ENCODE results near the gene NT5C2.

Gene NT5C2

DNA sequence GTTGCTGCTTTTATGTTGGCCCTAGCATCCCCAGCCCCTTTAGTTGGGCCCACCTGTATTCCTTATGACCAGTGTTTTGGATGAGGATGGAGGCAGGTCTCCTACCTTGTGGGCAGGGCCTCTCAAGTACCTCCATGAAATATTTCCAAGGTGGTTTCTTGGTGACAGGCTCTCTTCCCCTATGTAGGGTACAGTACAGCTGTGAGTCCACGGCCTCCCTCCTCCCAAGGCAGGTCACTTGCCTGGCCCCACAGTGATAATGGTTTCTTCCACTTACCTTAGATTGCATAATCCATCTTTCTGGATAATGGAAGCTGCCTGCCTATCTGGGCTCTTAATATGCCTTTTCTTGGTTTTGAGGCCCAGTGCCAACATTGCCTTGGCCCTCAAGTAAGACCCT lies 110.4 kb downstream of the NT5C2 start:
- Histone ChIP-seq H3K9me3 (ENCODE audit: control insufficient read depth in 1 of 2, low read length in 2 of 2) (no peaks in the 10 kb centered on the region), H3K4me3 (ENCODE audit: low read depth in 1 of 2, low read length in 2 of 2) (no peak overlapping the region), H3K27ac (ENCODE audit: low read depth, low read length) (no peak overlapping the region), H3K36me3 (ENCODE audit: control insufficient read depth in 1 of 2, insufficient read depth in 2 of 2, low read length in 2 of 2) (peaks cover 5 to 49% of the 10 kb centered on the region in 2 donors), H3K9ac (ENCODE audit: low read depth in 1 of 2, low read length in 2 of 2) (no peak overlapping the region), H3K4me1 (ENCODE audit: control insufficient read depth in 1 of 2, insufficient read depth in 2 of 2, low read length in 2 of 2) (no peaks in the 10 kb centered on the region), H3K27me3 (ENCODE audit: control insufficient read depth in 1 of 2, insufficient read depth in 2 of 2, low read length in 2 of 2) (no peaks in the 10 kb centered on the region)

DNA sequence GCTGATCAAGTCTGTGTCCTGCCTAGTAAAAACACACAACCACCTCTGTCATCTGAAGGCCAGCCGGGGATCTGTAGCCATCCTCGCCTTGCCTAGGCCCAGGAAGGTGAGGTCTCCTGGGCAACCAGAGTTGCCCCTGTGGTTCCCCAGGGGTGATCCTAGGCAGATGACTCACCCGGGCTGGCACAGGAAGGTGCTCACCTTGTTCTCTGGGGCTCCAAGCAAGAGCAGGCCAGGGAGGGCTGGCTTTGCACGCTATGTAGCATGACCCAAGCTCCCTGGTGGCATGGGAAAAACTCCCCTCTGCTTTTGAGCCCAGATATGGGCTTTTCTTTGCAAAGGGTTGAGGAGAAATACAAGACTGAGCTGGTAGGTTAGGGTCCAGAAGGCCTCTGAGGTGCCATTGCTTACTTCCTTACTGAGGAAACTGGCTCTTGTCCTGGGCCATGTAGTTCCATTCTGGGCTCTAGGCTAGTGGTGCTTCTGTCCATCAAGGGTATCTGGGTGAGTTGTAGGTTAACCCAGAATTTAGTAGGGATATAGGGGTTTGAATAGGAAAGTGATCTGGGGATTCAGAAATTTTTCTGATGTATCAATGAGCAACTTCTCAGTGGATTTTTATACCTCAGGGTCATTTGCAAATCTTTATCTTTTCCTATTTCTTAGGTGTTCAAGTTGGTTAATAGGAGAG lies 112.0 kb downstream of the NT5C2 start:
- Histone ChIP-seq H3K36me3 (ENCODE audit: control insufficient read depth in 1 of 2, insufficient read depth in 2 of 2, low read length in 2 of 2) (peaks cover 3 to 51% of the 10 kb centered on the region in 2 donors), H3K27ac (ENCODE audit: low read depth, low read length) (no peak overlapping the region), H3K9me3 (ENCODE audit: control insufficient read depth in 1 of 2, low read length in 2 of 2) (no peaks in the 10 kb centered on the region), H3K9ac (ENCODE audit: low read depth in 1 of 2, low read length in 2 of 2) (no peak overlapping the region), H3K4me3 (ENCODE audit: low read depth in 1 of 2, low read length in 2 of 2) (no peak overlapping the region), H3K4me1 (ENCODE audit: control insufficient read depth in 1 of 2, insufficient read depth in 2 of 2, low read length in 2 of 2) (no peaks in the 10 kb centered on the region), H3K27me3 (ENCODE audit: control insufficient read depth in 1 of 2, insufficient read depth in 2 of 2, low read length in 2 of 2) (no peaks in the 10 kb centered on the region)

DNA sequence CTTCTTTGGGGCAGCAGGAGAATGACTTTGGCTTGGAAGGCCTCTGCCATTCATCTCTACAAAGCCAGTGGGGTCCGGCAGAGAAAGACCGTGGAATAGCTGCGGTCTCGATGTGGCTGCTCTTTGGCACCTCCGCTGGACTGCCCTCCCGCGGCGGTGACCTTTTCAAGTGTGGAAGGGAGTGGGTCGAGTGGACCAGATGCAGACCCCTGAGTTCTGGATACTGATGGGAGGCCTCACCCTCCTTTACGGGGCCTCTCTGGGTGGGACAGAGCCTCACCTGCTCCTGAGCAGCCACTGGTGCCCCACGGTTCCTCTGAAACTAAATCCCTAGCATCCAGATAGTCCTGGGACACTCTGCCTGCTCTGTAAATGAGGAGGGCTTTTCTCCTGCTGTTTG lies 113.1 kb downstream of the NT5C2 start:
- Histone ChIP-seq H3K36me3 (ENCODE audit: control insufficient read depth in 1 of 2, insufficient read depth in 2 of 2, low read length in 2 of 2) (peaks cover 3 to 45% of the 10 kb centered on the region in 2 donors), H3K27ac (ENCODE audit: low read depth, low read length) (no peak overlapping the region), H3K4me3 (ENCODE audit: low read depth in 1 of 2, low read length in 2 of 2) (no peak overlapping the region), H3K9ac (ENCODE audit: low read depth in 1 of 2, low read length in 2 of 2) (no peak overlapping the region), H3K27me3 (ENCODE audit: control insufficient read depth in 1 of 2, insufficient read depth in 2 of 2, low read length in 2 of 2) (no peaks in the 10 kb centered on the region), H3K9me3 (ENCODE audit: control insufficient read depth in 1 of 2, low read length in 2 of 2) (no peaks in the 10 kb centered on the region), H3K4me1 (ENCODE audit: control insufficient read depth in 1 of 2, insufficient read depth in 2 of 2, low read length in 2 of 2) (no peaks in the 10 kb centered on the region)

DNA sequence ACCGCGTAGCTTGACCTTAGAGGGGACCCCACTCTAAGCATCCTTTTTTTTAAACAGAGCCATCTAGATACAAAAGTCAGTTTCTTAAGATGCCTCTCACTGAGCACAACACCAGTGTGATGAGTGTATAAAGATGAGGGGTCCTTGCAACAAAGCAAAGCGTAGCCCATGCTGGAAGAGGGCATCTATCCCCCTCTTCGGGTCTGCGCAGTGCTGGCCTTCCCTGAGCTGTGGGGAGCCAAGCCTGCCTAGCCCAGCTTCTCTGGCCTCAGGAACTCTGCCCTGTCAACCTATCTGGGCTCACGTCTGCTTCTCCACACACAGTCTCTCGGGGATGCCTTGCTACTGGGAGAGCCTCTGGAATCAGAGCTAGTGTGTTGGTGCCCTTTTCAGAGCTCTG lies 114.0 kb downstream of the NT5C2 start:
- H3K27ac ChIP-seq (ENCODE audit: low read depth, low read length), result no peak overlapping the region
- H3K9ac ChIP-seq (ENCODE audit: low read depth in 1 of 2, low read length in 2 of 2), result no peak overlapping the region

DNA sequence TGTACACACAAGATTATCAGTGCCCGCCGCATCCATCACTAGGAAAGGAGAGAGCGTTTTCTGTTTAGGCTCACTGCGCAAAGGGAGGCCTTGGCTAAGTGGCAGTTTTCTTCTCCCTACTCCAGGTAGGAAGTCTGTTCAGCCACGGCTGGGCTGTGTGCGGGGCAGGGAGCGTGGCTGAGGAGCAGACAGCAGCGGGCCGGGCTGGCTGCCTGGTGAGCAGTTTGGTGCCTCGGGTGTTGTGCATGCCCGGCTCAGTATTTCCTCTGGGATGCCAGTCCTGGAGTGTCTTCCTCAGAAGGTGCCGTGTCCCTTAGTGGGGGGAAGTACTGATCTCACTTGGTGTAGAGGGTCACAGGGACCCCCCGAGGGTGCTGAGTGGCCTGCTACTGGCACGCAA lies 114.4 kb downstream of the NT5C2 start:
- Histone ChIP-seq H3K4me1 (ENCODE audit: control insufficient read depth in 1 of 2, insufficient read depth in 2 of 2, low read length in 2 of 2) (no peaks in the 10 kb centered on the region), H3K36me3 (ENCODE audit: control insufficient read depth in 1 of 2, insufficient read depth in 2 of 2, low read length in 2 of 2) (peaks cover under 1 to 36% of the 10 kb centered on the region in 2 donors)

More for the DNA sequence above, 114.0 kb downstream of the NT5C2 start:
- Histone ChIP-seq H3K36me3 (ENCODE audit: control insufficient read depth in 1 of 2, insufficient read depth in 2 of 2, low read length in 2 of 2) (peaks cover 3 to 40% of the 10 kb centered on the region in 2 donors), H3K4me1 (ENCODE audit: control insufficient read depth in 1 of 2, insufficient read depth in 2 of 2, low read length in 2 of 2) (no peaks in the 10 kb centered on the region), H3K27me3 (ENCODE audit: control insufficient read depth in 1 of 2, insufficient read depth in 2 of 2, low read length in 2 of 2) (no peaks in the 10 kb centered on the region), H3K4me3 (ENCODE audit: low read depth in 1 of 2, low read length in 2 of 2) (no peak overlapping the region), H3K9me3 (ENCODE audit: control insufficient read depth in 1 of 2, low read length in 2 of 2) (no peaks in the 10 kb centered on the region)

DNA sequence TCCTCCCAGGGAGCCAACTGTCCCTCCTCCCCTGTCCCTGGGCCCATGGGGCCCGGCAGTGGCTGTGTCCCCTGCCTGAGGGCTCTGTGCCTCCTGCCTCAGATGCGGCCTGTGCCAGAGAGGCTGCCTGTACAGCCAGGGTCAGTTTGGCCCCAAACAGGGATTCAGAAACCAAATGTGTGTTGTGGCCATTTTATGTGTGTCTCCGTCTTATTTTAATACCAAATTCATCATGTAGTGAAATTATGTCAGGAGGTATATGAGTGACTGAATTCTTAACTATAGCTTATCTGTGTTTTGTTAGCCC lies 114.8 kb downstream of the NT5C2 start:
- no peak overlapping the region for H3K4me3 ChIP-seq (ENCODE audit: low read depth in 1 of 2, low read length in 2 of 2)
- no peaks in the 10 kb centered on the region for H3K27me3 ChIP-seq (ENCODE audit: control insufficient read depth in 1 of 2, insufficient read depth in 2 of 2, low read length in 2 of 2)
- H3K4me1 ChIP-seq (ENCODE audit: control insufficient read depth in 1 of 2, insufficient read depth in 2 of 2, low read length in 2 of 2), result no peaks in the 10 kb centered on the region
- H3K36me3 ChIP-seq (ENCODE audit: control insufficient read depth in 1 of 2, insufficient read depth in 2 of 2, low read length in 2 of 2), result peaks cover 0 to 32% of the 10 kb centered on the region in 2 donors
- H3K9me3 ChIP-seq (ENCODE audit: control insufficient read depth in 1 of 2, low read length in 2 of 2), result no peaks in the 10 kb centered on the region
- H3K27ac ChIP-seq (ENCODE audit: low read depth, low read length), result no peak overlapping the region
- H3K9ac ChIP-seq (ENCODE audit: low read depth in 1 of 2, low read length in 2 of 2), result no peak overlapping the region

More for the DNA sequence above, 114.4 kb downstream of the NT5C2 start:
- no peaks in the 10 kb centered on the region for H3K9me3 ChIP-seq (ENCODE audit: control insufficient read depth in 1 of 2, low read length in 2 of 2)
- H3K27me3 ChIP-seq (ENCODE audit: control insufficient read depth in 1 of 2, insufficient read depth in 2 of 2, low read length in 2 of 2), result no peaks in the 10 kb centered on the region
- H3K27ac ChIP-seq (ENCODE audit: low read depth, low read length), result no peak overlapping the region
- no peak overlapping the region for H3K4me3 ChIP-seq (ENCODE audit: low read depth in 1 of 2, low read length in 2 of 2)
- no peak overlapping the region for H3K9ac ChIP-seq (ENCODE audit: low read depth in 1 of 2, low read length in 2 of 2)

DNA sequence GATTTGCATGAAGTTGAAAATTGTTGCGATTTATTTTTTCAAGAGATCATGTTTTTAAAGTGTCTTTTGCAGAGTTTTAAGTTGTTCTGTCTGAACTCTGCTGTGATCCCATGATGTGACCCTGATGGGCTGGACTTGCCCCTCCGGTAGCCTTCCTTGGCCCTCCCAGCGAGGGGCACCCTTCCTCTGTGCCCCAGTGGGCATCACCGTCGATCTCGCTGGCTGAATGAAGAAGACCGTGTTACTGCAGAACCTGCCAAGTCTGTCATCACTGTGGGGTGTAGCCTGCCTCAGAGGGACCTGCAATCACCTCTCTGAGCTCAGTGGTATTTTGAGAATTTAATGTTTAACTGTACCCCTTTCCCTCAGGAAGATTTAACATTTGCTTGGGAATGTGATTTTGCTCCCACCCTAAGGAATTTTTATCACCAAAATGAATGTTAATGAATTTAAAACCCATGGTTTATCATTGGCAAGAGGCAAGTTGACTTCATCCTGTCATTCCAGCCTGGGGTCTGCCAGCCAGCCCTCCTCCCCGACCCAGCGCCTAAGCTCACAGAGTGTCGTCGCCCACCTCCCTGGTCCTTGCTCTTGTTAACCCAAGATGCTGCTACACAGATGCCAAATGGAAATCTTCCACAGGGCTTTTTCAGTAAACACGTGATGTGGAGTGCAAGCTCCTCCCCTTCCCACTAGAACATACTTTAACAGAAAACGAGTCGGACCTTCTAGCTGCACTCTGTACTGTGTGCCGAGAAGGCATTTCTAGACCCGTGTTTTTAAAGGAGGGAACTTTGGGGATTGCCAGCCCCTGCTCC lies 115.4 kb downstream of the NT5C2 start:
- no peak overlapping the region for H3K27ac ChIP-seq (ENCODE audit: low read depth, low read length)
- H3K36me3 ChIP-seq (ENCODE audit: control insufficient read depth in 1 of 2, insufficient read depth in 2 of 2, low read length in 2 of 2), result peaks cover 0 to 31% of the 10 kb centered on the region in 2 donors

DNA sequence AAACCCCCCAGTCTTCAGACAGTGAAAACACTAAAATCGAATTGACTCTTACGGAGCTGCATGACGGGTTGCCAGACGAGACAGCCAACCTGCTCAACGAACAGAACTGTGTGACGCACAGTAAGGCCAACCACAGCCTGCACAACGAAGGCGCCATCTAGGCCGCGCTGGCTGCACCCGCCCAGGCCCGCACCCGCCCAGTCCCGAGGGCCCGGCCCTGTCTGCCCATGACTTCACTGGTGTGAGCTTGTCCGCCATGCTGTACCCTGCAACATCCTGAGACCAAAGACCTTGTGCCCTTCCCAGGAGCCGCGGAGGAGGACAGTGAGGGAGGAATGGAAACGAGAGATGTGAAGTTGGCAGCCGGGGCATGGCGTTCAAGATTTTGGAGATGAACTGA lies 116.1 kb downstream of the NT5C2 start:
- Histone ChIP-seq H3K9me3 (ENCODE audit: control insufficient read depth in 1 of 2, low read length in 2 of 2) (no peaks in the 10 kb centered on the region), H3K27me3 (ENCODE audit: control insufficient read depth in 1 of 2, insufficient read depth in 2 of 2, low read length in 2 of 2) (no peaks in the 10 kb centered on the region), H3K27ac (ENCODE audit: low read depth, low read length) (no peak overlapping the region), H3K9ac (ENCODE audit: low read depth in 1 of 2, low read length in 2 of 2) (no peak overlapping the region), H3K4me3 (ENCODE audit: low read depth in 1 of 2, low read length in 2 of 2) (no peak overlapping the region), H3K36me3 (ENCODE audit: control insufficient read depth in 1 of 2, insufficient read depth in 2 of 2, low read length in 2 of 2) (peaks cover 0 to 27% of the 10 kb centered on the region in 2 donors), H3K4me1 (ENCODE audit: control insufficient read depth in 1 of 2, insufficient read depth in 2 of 2, low read length in 2 of 2) (no peaks in the 10 kb centered on the region)

More for the DNA sequence above, 115.4 kb downstream of the NT5C2 start:
- no peaks in the 10 kb centered on the region for H3K9me3 ChIP-seq (ENCODE audit: control insufficient read depth in 1 of 2, low read length in 2 of 2)
- H3K9ac ChIP-seq (ENCODE audit: low read depth in 1 of 2, low read length in 2 of 2), result no peak overlapping the region
- H3K27me3 ChIP-seq (ENCODE audit: control insufficient read depth in 1 of 2, insufficient read depth in 2 of 2, low read length in 2 of 2), result no peaks in the 10 kb centered on the region
- H3K4me3 ChIP-seq (ENCODE audit: low read depth in 1 of 2, low read length in 2 of 2), result no peak overlapping the region
- no peaks in the 10 kb centered on the region for H3K4me1 ChIP-seq (ENCODE audit: control insufficient read depth in 1 of 2, insufficient read depth in 2 of 2, low read length in 2 of 2)

DNA sequence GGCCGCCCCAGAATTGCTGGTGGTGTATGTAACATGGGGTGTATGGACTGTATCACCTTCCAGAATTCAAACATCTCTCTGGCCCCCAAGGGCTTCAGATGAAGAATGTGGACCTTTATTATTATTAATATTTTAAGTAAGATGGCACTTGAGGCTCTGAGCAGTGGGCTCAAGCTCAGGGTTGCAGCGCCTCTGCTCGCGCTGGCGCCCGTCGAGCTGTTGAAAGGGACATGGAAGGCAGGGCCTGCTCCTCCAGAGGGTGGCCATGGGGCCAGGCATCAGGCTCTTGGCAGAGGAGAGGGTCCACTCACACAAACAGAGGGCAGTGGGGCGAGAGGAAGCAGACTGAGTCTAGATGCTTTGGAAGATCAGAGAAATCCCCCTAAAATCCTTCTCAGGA lies 120.2 kb downstream of the NT5C2 start:
- H3K36me3 ChIP-seq (ENCODE audit: control insufficient read depth in 1 of 2, insufficient read depth in 2 of 2, low read length in 2 of 2), result peaks cover 0 to 23% of the 10 kb centered on the region in 2 donors
- no peak overlapping the region for H3K4me3 ChIP-seq (ENCODE audit: low read depth in 1 of 2, low read length in 2 of 2)
- H3K27ac ChIP-seq (ENCODE audit: low read depth, low read length), result no peak overlapping the region
- H3K4me1 ChIP-seq (ENCODE audit: control insufficient read depth in 1 of 2, insufficient read depth in 2 of 2, low read length in 2 of 2), result peaks cover 5 to 10% of the 10 kb centered on the region in 2 donors
- H3K9ac ChIP-seq (ENCODE audit: low read depth in 1 of 2, low read length in 2 of 2), result no peak overlapping the region
- H3K9me3 ChIP-seq (ENCODE audit: control insufficient read depth in 1 of 2, low read length in 2 of 2), result no peaks in the 10 kb centered on the region
- H3K27me3 ChIP-seq (ENCODE audit: control insufficient read depth in 1 of 2, insufficient read depth in 2 of 2, low read length in 2 of 2), result no peaks in the 10 kb centered on the region

DNA sequence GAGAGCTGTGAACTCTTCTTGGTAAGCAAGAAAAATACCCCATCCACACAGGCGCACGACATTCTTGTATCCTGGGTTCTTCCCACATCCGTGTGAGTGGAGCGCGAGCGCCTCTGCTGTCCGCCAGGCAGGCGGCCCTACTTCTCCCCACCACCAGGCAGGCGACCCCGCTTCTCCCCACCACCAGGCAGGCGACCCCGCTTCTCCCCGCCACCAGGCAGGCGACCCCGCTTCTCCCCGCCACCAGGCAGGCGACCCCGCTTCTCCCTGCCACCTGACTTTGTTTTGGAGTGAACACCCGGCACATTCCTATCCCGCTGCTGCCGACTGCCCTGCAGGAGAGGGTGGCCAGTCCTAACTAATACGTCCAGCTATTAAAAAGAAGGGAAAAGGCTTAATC lies 120.8 kb downstream of the NT5C2 start:
- peaks cover 0 to 17% of the 10 kb centered on the region in 2 donors for H3K36me3 ChIP-seq (ENCODE audit: control insufficient read depth in 1 of 2, insufficient read depth in 2 of 2, low read length in 2 of 2)
- H3K27ac ChIP-seq (ENCODE audit: low read depth, low read length), result no peak overlapping the region
- H3K9ac ChIP-seq (ENCODE audit: low read depth in 1 of 2, low read length in 2 of 2), result no peak overlapping the region
- peaks cover 9 to 10% of the 10 kb centered on the region in 2 donors for H3K4me1 ChIP-seq (ENCODE audit: control insufficient read depth in 1 of 2, insufficient read depth in 2 of 2, low read length in 2 of 2)
- no peaks in the 10 kb centered on the region for H3K9me3 ChIP-seq (ENCODE audit: control insufficient read depth in 1 of 2, low read length in 2 of 2)
- H3K27me3 ChIP-seq (ENCODE audit: control insufficient read depth in 1 of 2, insufficient read depth in 2 of 2, low read length in 2 of 2), result no peaks in the 10 kb centered on the region
- no peak overlapping the region for H3K4me3 ChIP-seq (ENCODE audit: low read depth in 1 of 2, low read length in 2 of 2)
